Gastrocnemius medialis (tissue), 4 donors: ENCODE measurements around the gene ZMIZ2. TPM values are rescaled to one million over a fixed set of nuclear protein-coding genes. Genes with fewer than 3 reads are reported as not detected.

ENCODE experiments used
- ATAC-seq, 2 donors: fragments of 150-250 bp; one replicate each; pipeline ENCODE4 v1.9.1; 2016
- DNase-seq, 2 donors: peaks; one replicate each; pipeline ENCODE4 v3.0.0-alpha.2; 2019
- H3K27ac ChIP-seq, 4 donors: fragments of 200-600 bp; sonication (generic); 1 replicate in 1 of 4; 2 replicates in 3 of 4; pipeline ENCODE4 v1.5.1; 2016 to 2018; ENCODE audit warnings: mild to moderate bottlenecking in 2 of 4, moderate library complexity in 1 of 4
- H3K27me3 ChIP-seq, 3 donors: fragments of 200-600 bp; sonication (generic) in 2 of 3; 1 replicate in 1 of 3; 2 replicates in 2 of 3; pipeline versions ENCODE4 v1.5.1 to v1.6.0; 2016 to 2019; ENCODE audit warnings: mild to moderate bottlenecking in 1 of 3, moderate library complexity in 1 of 3
- H3K36me3 ChIP-seq, 2 donors: fragments of 200-600 bp; sonication (generic) in 1 of 2; one replicate each; pipeline ENCODE4 v1.5.1; 2017 to 2018
- H3K4me1 ChIP-seq, 2 donors: fragments of 200-600 bp; sonication (generic) in 1 of 2; one replicate each; pipeline ENCODE4 v1.5.1; 2016 to 2017; ENCODE audit warnings: mild to moderate bottlenecking in 2 of 2
- H3K4me3 ChIP-seq, 4 donors: fragments of 200-600 bp; sonication (generic) in 3 of 4; 1 replicate in 1 of 4; 2 replicates in 3 of 4; pipeline ENCODE4 v1.5.1; 2016 to 2019; ENCODE audit warnings: mild to moderate bottlenecking in 2 of 4
- H3K9me3 ChIP-seq, 3 donors: fragments of 200-600 bp; sonication (generic) in 2 of 3; 1 replicate in 1 of 3; 2 replicates in 2 of 3; pipeline ENCODE4 v1.5.1; 2016 to 2019
- POLR2A ChIP-seq, 2 donors: fragments of 450-650 bp; IDR thresholded peaks; one replicate each; pipeline ENCODE4 v1.6.1; 2017; ENCODE audit warnings: antibody characterized with exemption in 2 of 2, mild to moderate bottlenecking in 2 of 2, moderate library complexity in 2 of 2
- in situ Hi-C, 4 donors: fragments of 200-750 bp; cut with MboI; loops; one replicate each; pipeline versions ENCODE4 v1.15.0 to v1.8.0; 2017; ENCODE audit warnings: low sequenced_read_pairs in 4 of 4
- intact Hi-C: fragments of 100-400 bp; cut with DNase I; formaldehyde crosslinking; loops from one replicate; pipeline ENCODE4 v1.15.1; 2023; ENCODE audit warnings: low total_unique reads
- total RNA-seq, 4 donors: library from RNA; depleted of rRNA; stranded (reverse); fragments of >200 nt; gene quantifications; one replicate each; pipeline versions ENCODE4 v1.1.0 to v1.2.3, GENCODE V29; 2016
- TF ChIP-seq, protein P1 (sequence below), 5 experiments: fragments of 450-650 bp in 3 of 5; fragments of 200-600 bp in 2 of 5; sonication (generic) in 2 of 5; IDR thresholded peaks in 4 of 5; conservative IDR thresholded peaks in 1 of 5; 1 replicate in 4 of 5; 2 replicates in 1 of 5; pipeline ENCODE4 v1.5.1; 2016 to 2019; ENCODE audit warnings: antibody characterized with exemption in 5 of 5, mild to moderate bottlenecking in 3 of 5, moderate library complexity in 3 of 5

ZMIZ2 gene
- total RNA-seq, 4 donors from 2014 or later, result 10.7 to 19.8 (median 14.0) TPM

DNA sequence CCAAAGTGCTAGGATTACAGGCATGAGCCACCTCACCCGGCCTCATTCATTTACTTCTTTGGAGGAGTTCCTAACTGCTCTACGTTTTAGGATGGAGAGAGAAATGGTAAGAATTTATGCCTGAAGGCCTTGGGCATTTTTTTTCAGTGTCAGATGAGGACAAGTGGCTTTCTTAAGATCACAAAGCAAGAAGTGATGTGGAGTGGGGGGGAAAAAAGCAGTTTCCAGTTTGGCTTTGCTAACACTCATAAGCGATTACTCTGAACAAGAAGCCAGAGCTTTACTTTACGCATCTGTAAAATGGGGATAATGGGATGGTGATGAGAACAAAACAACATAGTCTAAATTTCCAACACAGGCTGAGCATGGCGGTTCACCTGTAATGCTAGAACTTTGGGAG, 45.3 kb downstream of the ZMIZ2 start:
- Histone ChIP-seq H3K27ac (no peak overlapping the region), H3K9me3 (no peaks in the 10 kb centered on the region), H3K4me1 (peaks cover 13 to 21% of the 10 kb centered on the region in 2 donors), H3K27me3 (no peaks in the 10 kb centered on the region), H3K36me3 (peaks cover 0 to 3% of the 10 kb centered on the region in 2 donors), H3K4me3 (no peak overlapping the region)
- DNase-seq (no peak), ATAC-seq (no peak)
- TF ChIP-seq POLR2A (IDR thresholded peaks at IDR 0.05), result no peak
- TF ChIP-seq, protein P1, sequence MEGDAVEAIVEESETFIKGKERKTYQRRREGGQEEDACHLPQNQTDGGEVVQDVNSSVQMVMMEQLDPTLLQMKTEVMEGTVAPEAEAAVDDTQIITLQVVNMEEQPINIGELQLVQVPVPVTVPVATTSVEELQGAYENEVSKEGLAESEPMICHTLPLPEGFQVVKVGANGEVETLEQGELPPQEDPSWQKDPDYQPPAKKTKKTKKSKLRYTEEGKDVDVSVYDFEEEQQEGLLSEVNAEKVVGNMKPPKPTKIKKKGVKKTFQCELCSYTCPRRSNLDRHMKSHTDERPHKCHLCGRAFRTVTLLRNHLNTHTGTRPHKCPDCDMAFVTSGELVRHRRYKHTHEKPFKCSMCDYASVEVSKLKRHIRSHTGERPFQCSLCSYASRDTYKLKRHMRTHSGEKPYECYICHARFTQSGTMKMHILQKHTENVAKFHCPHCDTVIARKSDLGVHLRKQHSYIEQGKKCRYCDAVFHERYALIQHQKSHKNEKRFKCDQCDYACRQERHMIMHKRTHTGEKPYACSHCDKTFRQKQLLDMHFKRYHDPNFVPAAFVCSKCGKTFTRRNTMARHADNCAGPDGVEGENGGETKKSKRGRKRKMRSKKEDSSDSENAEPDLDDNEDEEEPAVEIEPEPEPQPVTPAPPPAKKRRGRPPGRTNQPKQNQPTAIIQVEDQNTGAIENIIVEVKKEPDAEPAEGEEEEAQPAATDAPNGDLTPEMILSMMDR (IDR thresholded peaks at IDR 0.05 in 4 of 5, conservative IDR thresholded peaks at IDR 0.05 in 1 of 5), result no peak
- in situ Hi-C loops (no loop called here), intact Hi-C loops (no loop called here)

DNA sequence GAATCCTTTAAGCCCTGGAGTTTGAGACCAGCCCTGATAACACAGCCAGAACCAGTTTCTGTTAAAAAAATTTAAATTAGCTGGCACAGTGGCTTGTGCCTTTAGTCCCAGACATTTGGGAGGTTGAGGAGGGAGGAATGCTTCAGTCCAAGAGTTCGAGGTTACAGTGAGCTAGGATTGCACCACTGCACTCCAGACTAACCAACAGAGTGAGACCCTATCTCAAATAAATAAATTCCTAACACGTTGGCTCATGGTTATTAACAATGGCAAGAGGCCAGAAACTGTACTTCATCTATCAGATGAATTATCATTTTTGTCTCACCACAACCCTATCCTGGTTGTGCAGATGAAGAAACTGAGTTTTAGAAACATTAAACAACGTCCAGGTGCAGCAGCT, 45.7 kb downstream of the ZMIZ2 start:
- H3K4me3 ChIP-seq, result no peak overlapping the region
- no peak for ATAC-seq
- intact Hi-C loops (no loop called here), in situ Hi-C loops (no loop called here)
- H3K9me3 ChIP-seq, result no peaks in the 10 kb centered on the region
- no peak for DNase-seq
- no peaks in the 10 kb centered on the region for H3K27me3 ChIP-seq
- TF ChIP-seq, protein P1 (IDR thresholded peaks at IDR 0.05 in 4 of 5, conservative IDR thresholded peaks at IDR 0.05 in 1 of 5), result no peak
- no peak for TF ChIP-seq POLR2A (IDR thresholded peaks at IDR 0.05)
- peaks cover 0 to 7% of the 10 kb centered on the region in 2 donors for H3K36me3 ChIP-seq
- H3K4me1 ChIP-seq, result peaks cover 16 to 23% of the 10 kb centered on the region in 2 donors
- no peak overlapping the region for H3K27ac ChIP-seq

DNA sequence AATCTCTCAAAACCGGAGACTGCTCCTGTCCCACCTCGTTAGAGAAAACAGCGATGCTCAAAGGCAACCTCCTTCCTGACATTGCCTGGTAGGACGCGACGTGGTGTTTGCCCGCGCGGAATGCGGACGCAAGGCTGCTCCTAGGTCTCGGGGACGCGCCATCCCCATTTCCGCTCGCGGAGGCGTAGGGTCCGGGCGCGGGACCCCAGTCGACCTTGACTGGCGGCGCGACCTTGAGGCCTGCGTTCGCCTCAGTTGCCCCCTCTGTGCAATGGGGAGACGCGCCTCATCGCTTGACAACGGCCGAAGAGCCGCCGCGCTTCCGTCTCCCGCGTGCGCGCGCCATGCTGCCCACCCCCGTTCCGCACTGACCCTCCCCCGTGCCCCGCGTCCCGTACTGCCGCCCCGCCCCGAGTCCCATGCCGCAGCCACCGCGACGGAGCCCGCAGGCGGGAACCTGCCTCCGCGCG, 47.4 kb downstream of the ZMIZ2 start:
- H3K4me1 ChIP-seq, result peaks cover 16 to 23% of the 10 kb centered on the region in 2 donors
- no peaks in the 10 kb centered on the region for H3K9me3 ChIP-seq
- no peak for ATAC-seq
- no peaks in the 10 kb centered on the region for H3K27me3 ChIP-seq
- TF ChIP-seq, protein P1 (IDR thresholded peaks at IDR 0.05 in 4 of 5, conservative IDR thresholded peaks at IDR 0.05 in 1 of 5), result no peak
- no peak for TF ChIP-seq POLR2A (IDR thresholded peaks at IDR 0.05)
- DNase-seq, result peak in 1 of 2 donors; percentile 6
- peak overlapping the region; percentile 89 to 97 (median 96) for H3K27ac ChIP-seq
- in situ Hi-C loops (no loop called here), intact Hi-C loops (loop anchor here (1.0 to 2.0 kb wide), 5 partner anchors 48 to 213 kb away; partner anchors contain the start of genes OGDH, PURB, TMED4 and ZMIZ2)
- peak overlapping the region; percentile 72 to 79 (median 75) for H3K4me3 ChIP-seq
- H3K36me3 ChIP-seq, result peaks cover 0 to 24% of the 10 kb centered on the region in 2 donors

DNA sequence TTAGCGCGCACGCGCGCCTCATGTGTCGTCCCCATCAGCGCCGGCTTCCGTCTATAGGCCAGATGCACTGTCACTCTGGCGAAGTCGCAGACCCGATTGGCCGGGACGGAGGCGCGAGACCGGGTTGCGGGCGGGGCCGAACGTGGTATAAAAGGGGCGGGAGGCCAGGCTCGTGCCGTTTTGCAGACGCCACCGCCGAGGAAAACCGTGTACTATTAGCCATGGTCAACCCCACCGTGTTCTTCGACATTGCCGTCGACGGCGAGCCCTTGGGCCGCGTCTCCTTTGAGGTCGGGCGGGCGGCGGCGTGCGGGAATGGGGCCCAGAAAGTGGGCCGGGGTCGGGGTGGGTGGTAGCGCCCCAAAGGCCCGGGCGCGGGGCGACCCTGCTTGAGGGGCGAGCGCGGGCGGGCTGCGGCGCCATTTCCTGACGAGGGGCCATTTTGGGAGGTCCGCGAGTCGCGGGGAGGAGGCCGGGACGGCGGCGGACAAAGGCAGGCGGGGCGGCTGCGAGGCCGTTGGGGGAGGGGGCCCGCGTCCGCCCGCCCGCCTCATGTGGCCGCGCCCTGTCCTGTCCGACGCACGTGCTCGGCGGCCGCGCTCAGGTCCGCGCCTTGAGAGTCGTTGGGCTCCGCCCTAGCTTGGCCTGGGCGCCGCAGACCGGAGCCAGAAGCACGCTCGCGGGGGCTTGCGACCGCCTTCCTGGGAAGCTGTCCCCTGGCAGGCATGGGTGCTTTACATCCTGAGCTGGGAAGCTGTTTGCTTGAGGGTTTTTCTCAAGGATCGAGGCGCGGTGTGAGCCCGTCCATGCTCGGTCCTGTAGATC, 48.1 kb downstream of the ZMIZ2 start, which contains the start of gene PPIA:
PPIA (plus strand) TSS at position 178 of the 825 bp plus-strand sequence; CDS start at position 222, 44 bp downstream.
- ATAC-seq, result peak; percentile 90 to 93
- intact Hi-C loops, result loop anchor here (1.0 to 2.0 kb wide), 5 partner anchors 48 to 214 kb away; partner anchors contain the start of genes OGDH, PURB, TMED4 and ZMIZ2
- in situ Hi-C loops, result no loop called here
- H3K27me3 ChIP-seq, result no peaks in the 10 kb centered on the region
- H3K4me3 ChIP-seq, result peak within 1 kb of the TSS; percentile 72 to 79 (median 75)
- TF ChIP-seq, protein P1 (IDR thresholded peaks at IDR 0.05 in 4 of 5, conservative IDR thresholded peaks at IDR 0.05 in 1 of 5), result no peak
- peak; percentile 83 to 95 for TF ChIP-seq POLR2A (IDR thresholded peaks at IDR 0.05)
- H3K9me3 ChIP-seq, result no peaks in the 10 kb centered on the region
- DNase-seq, result peak; percentile 98
- peaks cover 0 to 29% of the 10 kb centered on the region in 2 donors for H3K36me3 ChIP-seq
- peaks cover 16 to 23% of the 10 kb centered on the region in 2 donors for H3K4me1 ChIP-seq
- H3K27ac ChIP-seq, result peak within 1 kb of the TSS; percentile 89 to 97 (median 96)
